Hematopoietic multipotent progenitor cell treated with erythropoietin and hydrocortisone succinate and interleukin-3 and kit ligand, for 17 days (in vitro differentiated cells): Measurements from ENCODE around the gene FAM149B1.
"Not testable (repeated sequence)": the region's sequence is repeated elsewhere in the genome, so short reads cannot be mapped to it uniquely, and the experiment has no call there.

Source experiments
- DNase-seq: peaks from one replicate; pipeline ENCODE4 v3.0.0-alpha.2; 2015; ENCODE audit warnings: low spot score

Gene FAM149B1

DNA sequence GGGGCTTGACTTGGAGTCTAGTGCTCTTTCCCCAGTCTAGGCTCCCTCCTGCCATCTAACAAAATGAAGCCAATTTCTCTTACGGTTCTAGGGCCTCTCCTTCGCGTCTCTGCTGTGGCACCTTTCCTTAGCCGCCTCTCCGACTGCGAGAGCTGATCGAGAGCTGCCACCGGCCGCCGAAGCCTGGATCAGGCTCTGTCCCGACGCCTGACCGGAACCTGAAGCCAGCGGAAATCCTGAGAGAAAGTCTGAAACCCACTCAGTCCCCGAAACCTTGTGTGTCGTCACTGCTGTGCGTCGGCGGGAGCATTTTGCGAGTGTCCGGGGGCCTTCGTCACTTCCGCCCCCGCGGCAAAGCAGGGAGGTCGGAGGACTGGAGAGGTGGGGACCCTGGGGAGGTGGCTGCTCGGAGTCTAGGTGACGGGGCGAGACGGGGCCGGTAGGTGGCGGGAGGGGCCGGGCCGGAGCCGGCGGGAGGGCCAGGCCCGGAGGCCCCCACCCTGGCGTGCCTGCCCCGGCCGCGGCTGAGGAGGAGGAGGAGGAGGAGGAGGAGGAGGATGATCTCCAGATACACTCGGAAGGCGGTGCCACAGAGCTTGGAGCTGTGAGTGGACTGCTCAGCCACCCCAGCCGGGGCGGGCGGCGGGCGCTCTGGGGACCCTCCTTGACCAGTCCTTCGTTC lies at the start of gene FAM149B1, which contains the start of gene ECD:
Gene FAM149B1 (plus strand): TSS at position 337 of the 682 bp plus-strand sequence. CDS start 221 bp downstream, at position 558.
Gene ECD (minus strand): TSS at position 226 of the 682 bp plus-strand sequence. CDS start 4,071 bp downstream, outside the sequence.
- DNase-seq: peak; percentile 95

DNA sequence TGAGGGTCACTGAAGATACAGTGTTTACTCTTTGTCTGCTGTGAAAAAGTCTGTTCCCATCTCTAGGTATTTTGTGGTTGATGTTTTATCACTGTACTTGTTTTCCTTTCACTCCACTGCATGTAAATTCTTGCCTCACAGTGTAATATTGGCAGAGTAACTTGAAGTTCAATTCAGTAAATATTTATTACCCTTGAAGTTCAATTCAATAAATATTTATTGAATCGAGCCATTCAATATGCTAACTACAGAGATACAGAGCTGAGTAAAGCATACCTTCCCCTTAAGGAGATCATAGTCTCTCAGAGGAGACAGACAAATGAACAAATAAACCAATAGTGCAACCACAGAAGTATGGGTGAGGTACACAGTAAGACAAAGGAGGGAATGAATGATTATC lies 48.5 kb upstream of the FAM149B1 start:
- DNase-seq: no peak

DNA sequence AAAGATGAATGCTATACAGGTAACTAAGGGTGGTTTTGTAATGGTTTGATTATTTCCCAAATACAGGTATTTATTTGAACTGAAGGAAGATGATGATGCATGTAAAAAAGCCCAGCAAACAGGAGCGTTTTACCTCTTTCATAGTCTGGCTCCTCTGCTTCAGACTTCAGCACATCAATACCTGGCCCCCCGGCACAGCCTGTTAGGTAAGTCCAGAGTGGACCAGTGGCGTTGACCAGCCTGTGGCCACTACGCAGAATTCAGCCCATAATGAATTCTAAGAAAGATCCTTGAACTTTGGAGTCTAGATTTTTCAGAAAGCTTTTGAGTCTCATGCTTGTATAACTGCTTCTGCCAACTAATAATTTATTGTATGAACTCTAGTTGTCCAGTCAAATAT lies 48.0 kb upstream of the FAM149B1 start:
- no peak for DNase-seq

DNA sequence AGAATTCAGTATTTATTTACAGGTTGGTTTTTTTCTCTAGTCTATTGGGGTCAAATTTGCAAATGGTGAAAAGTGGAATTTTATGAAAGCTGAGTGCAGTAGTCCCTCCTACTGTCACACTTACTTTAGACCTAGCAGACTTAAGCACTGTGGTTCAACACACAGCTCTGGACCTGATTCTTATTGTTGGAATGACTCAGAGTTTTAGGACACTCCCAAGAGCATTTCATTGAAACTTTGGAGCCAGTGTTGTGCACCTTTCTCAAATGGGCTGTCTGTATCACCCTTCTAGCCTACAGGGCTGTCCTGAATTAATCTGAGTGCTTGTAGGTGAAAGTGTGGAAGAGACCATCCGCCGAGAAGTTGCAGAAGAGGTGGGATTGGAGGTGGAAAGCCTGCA lies 41.6 kb upstream of the FAM149B1 start:
- DNase-seq: no peak

DNA sequence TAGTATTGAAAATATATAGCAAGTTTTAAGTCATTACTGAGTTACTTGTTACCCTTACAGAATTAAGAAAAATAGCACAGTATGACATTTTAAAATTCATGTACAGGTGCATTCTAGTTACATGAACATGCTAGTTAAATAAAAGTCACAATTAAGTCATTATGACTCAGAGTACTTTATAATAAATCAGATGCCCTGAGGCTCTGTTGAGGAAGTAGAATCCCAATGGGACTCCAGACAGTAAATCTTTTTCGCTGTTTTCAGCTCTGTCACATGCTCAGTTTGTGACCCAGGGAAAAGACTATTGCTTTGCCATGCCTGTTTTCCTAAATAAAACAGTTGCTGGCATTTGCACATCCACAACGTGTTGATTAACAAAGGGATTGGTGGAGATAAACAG lies 36.6 kb upstream of the FAM149B1 start:
- no peak for DNase-seq

DNA sequence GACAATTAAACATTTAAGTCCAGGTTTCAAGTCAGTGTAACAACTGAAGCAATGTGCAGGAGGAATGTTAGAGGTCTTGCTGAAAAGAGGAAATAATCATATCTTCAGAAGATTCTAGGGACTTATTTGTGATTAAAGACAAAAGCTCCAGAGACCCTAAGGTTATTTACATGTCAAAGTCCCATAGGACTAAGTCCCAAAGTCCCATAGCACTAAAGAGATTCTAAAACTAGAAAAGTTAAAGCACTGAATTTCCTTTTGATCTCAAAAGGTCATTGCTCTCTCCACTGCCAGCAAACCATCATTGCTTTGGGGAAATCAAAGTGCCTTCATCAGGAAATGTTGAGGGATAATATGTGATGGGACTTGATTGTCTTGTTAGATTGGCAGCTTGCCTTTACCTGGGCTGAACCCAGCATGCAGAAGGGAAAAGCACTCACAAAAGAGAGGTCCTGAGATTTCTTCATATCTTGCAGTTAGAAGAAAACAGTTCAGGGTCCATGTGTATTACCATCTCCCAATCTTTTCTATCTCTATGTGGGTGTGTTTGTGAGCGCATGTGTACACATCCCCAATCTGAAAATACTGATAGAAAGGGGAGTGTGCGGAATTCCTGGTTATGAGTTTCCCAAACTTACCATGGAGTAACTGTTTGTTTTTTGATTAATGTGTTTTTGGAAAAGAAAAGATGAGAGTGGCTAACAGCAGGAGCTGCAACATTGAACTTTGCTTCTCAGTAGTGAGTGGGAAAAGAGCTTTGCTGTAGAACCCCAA lies 35.8 kb upstream of the FAM149B1 start:
- no peak for DNase-seq

DNA sequence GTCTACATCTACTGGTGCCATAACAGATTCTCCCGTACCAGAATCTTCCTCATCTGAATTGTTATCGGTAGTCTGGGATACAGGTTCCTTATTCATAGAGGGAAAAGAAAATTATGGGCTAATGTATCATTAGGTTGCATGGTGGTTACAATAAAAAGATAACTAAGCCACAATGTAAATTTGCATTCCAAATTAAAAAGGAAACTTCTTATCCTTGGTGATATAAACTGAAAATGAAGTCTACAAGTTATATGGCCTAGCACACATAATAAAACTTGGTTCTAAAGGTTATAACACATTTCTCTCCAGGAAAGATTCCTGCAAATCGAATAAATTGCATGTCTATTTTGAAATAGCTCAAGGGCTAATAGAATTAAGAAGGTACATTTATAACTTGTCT lies 33.2 kb upstream of the FAM149B1 start:
- no peak for DNase-seq

DNA sequence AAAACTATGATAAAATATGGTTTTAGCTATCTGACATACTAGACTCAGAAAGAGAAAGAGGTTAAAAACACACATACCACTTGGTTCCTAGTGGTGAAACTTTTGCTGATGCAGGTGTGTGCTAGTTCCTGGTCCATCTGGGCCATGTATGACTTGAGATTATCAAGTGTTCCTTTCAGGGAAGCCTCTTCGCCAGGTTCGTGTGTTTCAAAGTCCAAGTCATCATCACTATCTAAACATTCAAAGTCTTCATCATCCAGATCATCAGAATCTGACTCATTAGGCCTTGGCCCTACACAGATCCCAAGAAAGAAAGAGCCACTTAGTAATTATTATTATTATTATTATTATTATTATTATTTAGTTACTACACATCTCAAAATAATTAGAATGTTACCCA lies 31.3 kb upstream of the FAM149B1 start:
- no peak for DNase-seq

DNA sequence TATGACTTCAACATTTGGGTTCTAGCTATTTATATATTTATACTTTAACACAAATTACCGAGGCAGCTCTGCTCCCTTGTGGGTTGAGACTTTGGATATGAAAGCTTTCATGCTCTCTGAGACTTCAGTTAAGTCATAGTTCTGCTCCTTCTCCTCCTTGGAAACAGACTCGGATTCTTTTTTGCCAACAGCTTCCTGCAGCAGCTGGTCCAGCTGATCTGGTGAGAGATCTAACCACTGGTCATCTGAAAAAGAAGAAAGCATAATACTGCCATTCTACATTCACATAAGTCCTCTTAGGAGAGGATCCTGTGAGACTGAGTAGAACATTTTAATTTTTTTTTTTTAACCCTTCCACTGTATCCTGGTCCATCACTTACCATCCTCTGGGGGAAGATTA lies 28.7 kb upstream of the FAM149B1 start:
- no peak for DNase-seq

DNA sequence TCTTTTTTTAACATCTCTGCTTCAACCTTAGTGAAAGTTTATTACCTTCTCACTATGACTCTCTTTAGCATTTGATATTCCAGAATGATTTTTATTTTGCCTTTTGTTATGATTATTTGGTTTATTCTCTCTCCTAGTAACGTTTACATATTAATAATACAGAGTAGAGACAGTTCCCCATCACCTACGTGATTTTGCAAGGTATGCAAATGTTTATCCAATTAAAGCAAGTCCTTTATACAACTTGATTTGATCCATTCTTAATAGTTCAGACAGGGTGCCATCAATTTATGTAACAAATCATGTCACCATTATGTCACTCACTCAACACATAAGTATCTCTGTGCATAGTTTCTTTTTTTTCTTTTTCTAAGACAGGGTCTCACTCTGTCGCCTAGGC lies 26.3 kb upstream of the FAM149B1 start:
- no peak for DNase-seq

DNA sequence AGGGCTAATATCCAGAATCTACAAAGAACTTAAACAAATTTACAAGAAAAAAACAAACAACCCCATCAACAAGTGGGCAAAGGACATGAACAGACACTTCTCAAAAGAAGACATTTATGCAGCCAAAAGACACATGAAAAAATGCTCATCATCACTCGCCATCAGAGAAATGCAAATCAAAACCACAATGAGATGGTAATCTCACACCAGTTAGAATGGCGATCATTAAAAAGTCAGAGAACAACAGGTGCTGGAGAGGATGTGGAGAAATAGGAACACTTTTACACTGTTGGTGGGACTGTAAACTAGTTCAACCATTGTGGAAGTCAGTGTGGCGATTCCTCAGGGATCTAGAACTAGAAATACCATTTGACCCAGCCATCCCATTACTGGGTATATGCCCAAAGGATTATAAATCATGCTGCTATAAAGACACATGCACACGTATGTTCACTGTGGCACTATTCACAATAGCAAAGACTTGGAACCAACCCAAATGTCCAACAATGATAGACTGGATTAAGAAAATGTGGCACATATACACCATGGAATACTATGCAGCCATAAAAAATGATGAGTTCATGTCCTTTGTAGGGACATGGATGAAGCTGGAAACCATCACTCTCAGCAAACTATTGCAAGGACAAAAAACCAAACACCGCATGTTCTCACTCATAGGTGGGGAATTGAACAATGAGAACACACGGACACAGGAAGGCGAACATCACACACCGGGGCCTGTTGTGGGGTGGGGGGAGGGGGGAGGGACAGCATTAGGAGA lies 17.1 kb upstream of the FAM149B1 start:
- DNase-seq: not testable (repeated sequence)

DNA sequence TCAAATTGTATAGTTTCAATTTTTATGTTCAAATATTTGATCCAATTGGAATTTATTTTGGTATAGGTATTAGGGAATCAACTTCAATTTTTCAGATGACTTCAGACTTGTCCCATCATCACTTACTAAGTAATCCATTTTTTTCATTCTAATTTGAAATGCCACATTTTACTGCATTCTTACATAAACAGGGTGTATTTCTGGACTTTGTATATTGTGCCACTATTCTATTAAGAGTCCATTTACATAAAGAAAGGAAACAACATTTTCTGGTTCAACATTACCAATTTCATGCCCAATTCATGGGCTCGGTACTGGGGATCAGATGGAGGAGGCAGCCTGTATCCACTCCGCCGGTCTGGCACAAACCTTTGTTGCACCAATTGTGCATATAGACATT lies 15.9 kb upstream of the FAM149B1 start:
- DNase-seq: no peak

DNA sequence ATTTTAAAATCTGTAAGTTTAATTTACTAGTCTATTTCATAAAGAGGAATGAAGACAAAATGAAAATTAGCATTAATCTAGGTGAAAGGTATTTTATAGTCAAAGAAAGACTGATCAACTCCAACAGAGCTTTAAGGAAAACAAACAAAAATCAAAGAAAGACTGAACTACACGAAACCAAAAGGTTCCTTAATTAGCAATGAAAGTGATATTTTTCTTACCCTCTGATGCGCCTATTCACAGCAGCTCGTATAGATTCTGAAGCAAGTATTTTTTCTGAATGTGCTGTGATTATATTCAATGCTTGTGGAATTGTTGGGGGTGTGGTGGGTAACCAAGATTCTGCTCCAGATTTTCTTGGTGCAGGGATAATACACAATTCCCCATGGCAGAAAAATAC lies 11.9 kb upstream of the FAM149B1 start:
- no peak for DNase-seq

DNA sequence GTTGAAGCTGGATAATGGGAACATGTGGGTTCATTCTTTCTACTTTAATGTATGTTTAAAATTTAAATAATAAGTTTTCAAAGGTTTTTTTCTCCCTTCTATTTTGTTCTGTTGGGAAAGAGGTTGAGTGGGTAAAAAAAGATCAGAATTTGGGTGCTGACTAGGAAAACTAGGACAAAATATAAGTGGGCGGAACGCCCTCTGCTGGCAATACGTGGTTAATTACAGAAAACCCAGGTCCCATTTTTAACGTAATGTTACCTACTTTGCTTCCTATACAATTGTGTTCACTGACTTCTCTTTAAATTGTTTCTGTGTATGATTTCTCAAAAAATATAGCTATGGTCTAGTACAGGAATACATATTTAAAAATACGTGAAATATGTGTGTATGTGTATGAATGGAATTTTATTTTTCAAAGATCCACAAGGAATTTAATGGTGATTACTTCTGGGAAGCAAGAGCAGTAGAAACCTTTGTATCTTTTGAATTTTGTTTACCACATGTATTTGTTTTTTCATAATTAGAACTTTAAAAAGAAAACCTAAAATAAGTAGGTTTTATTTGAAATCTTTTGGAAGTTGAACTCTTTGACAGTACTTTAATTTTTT lies 8.8 kb upstream of the FAM149B1 start:
- DNase-seq: peak; percentile 84

DNA sequence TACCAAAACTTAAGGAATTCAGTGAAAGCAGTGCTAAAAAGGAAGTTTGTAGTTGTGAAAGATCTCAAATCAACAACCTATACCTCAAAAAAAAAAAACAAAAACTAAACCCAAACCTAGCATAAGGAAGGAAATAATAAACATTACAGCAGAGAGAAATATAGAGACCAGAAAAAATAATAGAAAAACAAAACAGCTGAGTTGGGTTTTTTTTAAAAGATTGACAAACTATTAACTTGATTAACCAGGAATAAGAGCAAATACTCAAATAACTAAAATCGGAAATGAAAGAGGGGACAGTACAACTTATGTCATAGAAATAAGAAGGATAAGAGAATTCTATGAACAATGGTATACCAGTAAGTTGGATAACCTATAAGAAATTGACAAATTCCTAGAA lies 6.8 kb upstream of the FAM149B1 start:
- DNase-seq: no peak

DNA sequence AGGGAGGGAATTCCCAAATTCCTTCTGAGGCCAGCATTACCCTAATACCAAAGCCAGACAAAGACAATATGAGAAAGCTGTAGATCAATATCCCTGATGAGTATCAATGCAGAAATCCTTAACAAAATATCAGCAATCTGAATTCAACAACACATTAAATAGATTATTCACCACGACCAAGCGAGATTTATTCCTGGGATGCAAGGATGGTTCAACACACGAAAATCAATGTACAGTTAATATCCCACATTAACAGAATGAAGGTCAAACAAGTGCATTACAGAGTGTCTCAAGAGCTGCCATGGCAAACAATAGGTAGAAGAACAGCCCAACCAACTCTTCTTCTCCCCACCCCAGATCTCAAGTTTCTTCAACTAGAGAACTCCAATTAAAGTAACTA lies 6.3 kb upstream of the FAM149B1 start:
- no peak for DNase-seq

DNA sequence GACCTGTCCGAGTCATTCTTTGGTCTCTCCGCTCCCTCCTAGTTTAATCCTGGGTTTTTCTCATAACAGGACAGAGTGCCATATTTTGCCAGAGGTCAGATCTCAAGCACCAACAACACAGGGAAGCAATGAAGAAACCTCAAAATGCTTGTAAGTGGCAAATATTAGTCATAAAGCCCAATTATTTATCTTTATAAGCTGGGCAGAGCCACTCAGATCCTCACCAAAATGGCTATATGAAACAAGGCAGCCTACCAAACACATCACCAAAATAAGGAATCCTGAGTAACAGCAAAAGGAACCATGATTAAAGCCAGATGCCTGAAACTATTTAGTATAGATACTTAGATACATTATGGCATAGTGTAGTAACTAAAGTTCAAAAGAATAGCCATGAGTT lies 4.8 kb upstream of the FAM149B1 start:
- DNase-seq: no peak

DNA sequence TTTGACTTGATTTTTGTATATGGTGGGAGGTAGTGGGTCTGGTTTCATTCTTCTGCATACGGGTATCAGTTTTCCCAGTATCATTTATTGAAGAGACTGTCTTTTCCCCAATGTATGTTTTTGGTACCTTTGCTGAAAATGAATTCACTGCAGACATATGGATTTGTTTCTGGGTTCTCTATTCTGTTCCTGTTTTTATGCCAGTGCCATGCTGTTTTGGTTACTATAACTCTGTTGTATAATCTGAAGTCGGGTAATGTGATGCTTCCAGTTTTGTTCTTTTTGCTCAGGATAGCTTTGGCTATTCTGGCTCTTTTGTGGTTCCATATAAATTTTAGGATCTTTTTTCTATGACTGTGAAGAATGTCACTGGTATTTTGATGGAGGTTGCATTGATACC lies 947 bp upstream of the FAM149B1 start:
- no peak for DNase-seq

DNA sequence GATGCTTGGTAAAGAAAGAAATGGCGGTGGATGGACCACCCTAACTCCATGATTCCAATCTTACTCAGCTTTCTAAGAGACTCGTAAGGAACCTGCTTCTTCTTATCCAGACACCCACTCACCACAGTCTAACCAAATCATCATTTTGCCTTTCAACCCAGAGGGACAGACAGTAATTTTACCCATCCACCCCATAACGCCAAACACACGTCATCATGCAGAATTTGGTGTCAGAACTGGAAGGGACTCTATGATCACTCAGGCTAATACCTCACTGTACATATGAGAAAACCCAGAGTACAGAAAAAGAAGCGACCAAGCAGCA lies 499 bp upstream of the FAM149B1 start:
- DNase-seq: no peak

DNA sequence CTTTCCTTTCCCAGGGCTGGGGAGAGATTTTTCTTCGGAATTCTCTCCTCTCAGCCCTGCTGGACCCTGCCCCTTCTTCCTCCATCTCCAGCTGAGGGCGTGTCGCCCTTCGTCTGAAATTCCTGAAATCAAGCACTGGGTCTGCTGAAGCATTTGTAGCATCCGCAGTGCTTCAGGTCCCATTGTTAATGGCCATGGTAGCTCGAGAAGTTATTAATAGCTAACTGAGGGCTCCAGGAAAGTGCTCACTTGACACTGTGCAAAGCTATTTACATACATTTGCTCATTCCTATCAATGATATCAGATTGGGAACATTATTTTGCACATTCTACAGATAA lies 515 bp downstream of the FAM149B1 start:
- DNase-seq: no peak

DNA sequence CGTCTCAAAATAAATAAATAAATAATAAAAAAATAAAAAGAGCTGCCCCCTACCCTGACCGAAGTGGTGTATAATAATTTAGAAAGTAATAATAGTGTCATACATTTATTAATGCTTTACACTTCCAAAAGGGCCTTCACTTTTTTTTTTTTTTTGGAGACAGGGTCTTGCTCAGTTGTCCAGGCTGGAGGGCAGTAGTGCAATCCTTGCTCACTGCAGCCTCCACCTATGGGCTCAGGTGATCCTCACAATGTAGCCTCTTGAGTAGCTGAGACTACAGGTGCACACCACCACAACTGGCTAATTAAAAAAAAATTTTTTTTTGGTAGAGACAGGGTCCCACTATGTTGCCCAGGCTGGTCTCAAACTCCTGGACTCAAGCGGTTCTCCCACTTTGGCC lies 1.4 kb downstream of the FAM149B1 start:
- DNase-seq: no peak

DNA sequence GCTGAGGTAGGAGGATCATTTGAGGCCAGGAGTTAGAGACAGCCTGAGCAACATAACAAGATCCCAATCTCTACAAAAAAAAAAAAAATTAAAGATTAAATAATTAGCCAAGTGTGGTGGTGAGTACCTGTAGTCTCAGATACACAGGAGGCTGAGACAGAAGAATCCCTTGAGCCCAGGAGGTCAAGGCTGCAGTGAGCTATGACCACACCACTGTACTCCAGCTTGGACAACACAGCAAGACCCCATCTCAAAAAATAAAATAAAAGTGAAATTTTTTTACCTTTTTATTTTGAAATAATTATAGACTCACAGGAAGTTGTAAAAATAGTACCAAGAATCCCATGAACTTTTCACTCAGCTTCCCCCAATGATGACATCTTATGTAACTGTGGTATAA lies 4.9 kb downstream of the FAM149B1 start:
- no peak for DNase-seq
